Adrenal gland (tissue), 12 donors: ENCODE measurements around the gene KSR2. TPM values are rescaled to one million over a fixed set of nuclear protein-coding genes. Genes with fewer than 3 reads are reported as not detected.

Experiments
- DNase-seq, 7 donors: peaks; one replicate each; pipeline ENCODE4 v3.0.0-alpha.2; 2019 to 2020
- H3K27ac ChIP-seq, 5 donors: fragments of 200-600 bp; sonication (generic) in 4 of 5; 1 replicate in 3 of 5; 2 replicates in 2 of 5; pipeline versions ENCODE4 v1.5.1 to v1.8.0; 2016 to 2020; ENCODE audit warnings: mild to moderate bottlenecking in 1 of 5
- H3K27me3 ChIP-seq: fragments of 200-600 bp; 2 replicates; pipeline ENCODE4 v1.8.0; 2021
- H3K36me3 ChIP-seq, 2 donors: fragments of 200-600 bp; replicated peaks in 1 of 2; 1 replicate in 1 of 2; 2 replicates in 1 of 2; pipeline versions ENCODE4 v1.5.1 to v1.8.0; 2018 to 2022
- H3K4me1 ChIP-seq, 2 donors: fragments of 200-600 bp; replicated peaks in 1 of 2; 1 replicate in 1 of 2; 2 replicates in 1 of 2; pipeline versions ENCODE4 v1.5.1 to v1.8.0; 2018 to 2021
- H3K4me3 ChIP-seq, 4 donors: fragments of 200-600 bp; sonication (generic) in 3 of 4; one replicate each; pipeline ENCODE4 v1.5.1; 2016 to 2018
- H3K9me3 ChIP-seq, 3 donors: fragments of 200-600 bp; sonication (generic) in 1 of 3; replicated peaks in 1 of 3; 1 replicate in 2 of 3; 2 replicates in 1 of 3; pipeline versions ENCODE4 v1.5.1 to v1.8.0; 2016 to 2021
- CTCF ChIP-seq, 6 experiments: fragments of 450-650 bp in 4 of 6; fragments of 200-600 bp in 2 of 6; sonication (generic) in 1 of 6; IDR thresholded peaks; 1 replicate in 5 of 6; 2 replicates in 1 of 6; pipeline versions ENCODE4 v1.5.1 to v1.8.0; 2016 to 2021; ENCODE audit warnings: antibody characterized with exemption in 6 of 6, mild to moderate bottlenecking in 2 of 6, moderate library complexity in 1 of 6
- POLR2A ChIP-seq, 2 donors: fragments of 450-650 bp; IDR thresholded peaks; one replicate each; pipeline ENCODE4 v1.6.1; 2017; ENCODE audit warnings: antibody characterized with exemption in 2 of 2, mild to moderate bottlenecking in 2 of 2, moderate library complexity in 1 of 2
- WGBS, 4 donors: extraction: QIAGEN DNeasy Blood & Tissue Kit in 2 of 4; methylation state at CpG; one replicate each; pipeline versions ENCODE4 v1.1.5 to v1.1.7; 2013 to 2017; 5-methylcytosine and 5-hydroxymethylcytosine counted together
- intact Hi-C, 2 donors: fragments of 100-400 bp; cut with DNase I; formaldehyde crosslinking; loops; one replicate each; pipeline versions ENCODE4 v1.14.1 to v1.15.0; 2022 to 2023
- polyA plus RNA-seq, 3 donors: library from polyadenylated mRNA; stranded (reverse); fragments of 200-250 nt in 2 of 3; fragments of 350-450 nt in 1 of 3; fragmentation: Illumina TruSeq in 1 of 3; extraction: RNeasy Lipid Tissue Mini Kit (QIAGEN cat#74804) in 1 of 3; gene quantifications; one replicate each; pipeline ENCODE4 v1.2.3, GENCODE V29; 2013 to 2014
- total RNA-seq, 9 donors: library from RNA; depleted of rRNA in 4 of 9; stranded (reverse); fragments of >200 nt in 4 of 9; fragments of 120-200 nt in 1 of 9; fragmentation: NEBNext Ultra II Directional in 1 of 9; extraction: Animal tissue kit (Norgen Biotek cat#: 25700) in 1 of 9; gene quantifications; one replicate each; pipeline versions ENCODE4 v1.1.0 to v1.2.4, GENCODE V29; 2013 to 2023
- donor health status: healthy with polysubstance abuse.
- donor health status: Bipolar disorder and iron deficiency.
- donor health status: DM: yes; HTN: yes; CAD: no.
- donor health status: DM: no; HTN: no; CAD: no.
- donor health status: DM: no; HTN: no; CAD: no.
- donor health status: DM: yes; HTN: yes; CAD: no.

The KSR2 gene
- total and polyA plus RNA-seq, 12 donors = 0.03 to 2.7 (median 0.84) TPM; not detected in 3

GRCh38 chr12:117907108-117907689 is 61.6 kb downstream of the KSR2 start:
- H3K4me3 ChIP-seq = no peak overlapping the region
- H3K27ac ChIP-seq = no peak overlapping the region
- DNase-seq = peak in 2 of 7 donors; percentile 13 to 73
- no peaks in the 10 kb centered on the region for H3K36me3 ChIP-seq
- no peak for TF ChIP-seq POLR2A (IDR thresholded peaks at IDR 0.05)
- TF ChIP-seq CTCF (IDR thresholded peaks at IDR 0.05) = no peak
- intact Hi-C loops = no loop called here
- H3K9me3 ChIP-seq = no peaks in the 10 kb centered on the region
- 33 to 53% (median 42%) methylated on average over 8 to 11 of the region's 11 CpGs for WGBS, 4 donors
- no peaks in the 10 kb centered on the region for H3K4me1 ChIP-seq
- no peaks in the 10 kb centered on the region for H3K27me3 ChIP-seq

GRCh38 chr12:117904051-117904450 is 64.7 kb downstream of the KSR2 start:
- Histone ChIP-seq H3K4me3 (no peak overlapping the region), H3K9me3 (no peaks in the 10 kb centered on the region), H3K36me3 (no peaks in the 10 kb centered on the region), H3K27ac (no peak overlapping the region), H3K27me3 (no peaks in the 10 kb centered on the region), H3K4me1 (no peaks in the 10 kb centered on the region)
- 73 to 84% (median 77%) methylated on average over 6 of the region's 6 CpGs for whole genome bisulfite sequencing, 4 donors
- no peak for DNase-seq
- TF ChIP-seq POLR2A (IDR thresholded peaks at IDR 0.05) (no peak), CTCF (IDR thresholded peaks at IDR 0.05) (no peak)
- intact Hi-C loops = no loop called here

GRCh38 chr12:117903110-117903840 is 65.5 kb downstream of the KSR2 start:
- WGBS, 4 donors = 50 to 73% (median 57%) methylated on average over 3 of the region's 3 CpGs
- Histone ChIP-seq H3K27me3 (no peaks in the 10 kb centered on the region), H3K4me1 (no peaks in the 10 kb centered on the region), H3K9me3 (no peaks in the 10 kb centered on the region), H3K4me3 (no peak overlapping the region), H3K36me3 (no peaks in the 10 kb centered on the region), H3K27ac (no peak overlapping the region)
- no peak for DNase-seq
- intact Hi-C loops = no loop called here
- TF ChIP-seq POLR2A (IDR thresholded peaks at IDR 0.05) (no peak), CTCF (IDR thresholded peaks at IDR 0.05) (no peak)

GRCh38 chr12:117901631-117902030 is 67.2 kb downstream of the KSR2 start:
- H3K4me1 ChIP-seq = no peaks in the 10 kb centered on the region
- no peaks in the 10 kb centered on the region for H3K9me3 ChIP-seq
- no peak overlapping the region for H3K4me3 ChIP-seq
- DNase-seq = no peak
- no peak for TF ChIP-seq POLR2A (IDR thresholded peaks at IDR 0.05)
- TF ChIP-seq CTCF (IDR thresholded peaks at IDR 0.05) = no peak
- H3K36me3 ChIP-seq = no peaks in the 10 kb centered on the region
- WGBS, 4 donors = 74 to 83% (median 80%) methylated on average over 8 of the region's 8 CpGs
- intact Hi-C loops = no loop called here
- no peaks in the 10 kb centered on the region for H3K27me3 ChIP-seq
- H3K27ac ChIP-seq = no peak overlapping the region
